PFSK-1 (cell line): ENCODE data around the gene MINK1.

Experiments used
- FOXP2 ChIP-seq: optimal IDR thresholded peaks from 2 replicates; pipeline ENCODE3; 2011; ENCODE audit warnings: borderline replicate concordance, control low read depth, inconsistent platforms; ENCODE audit not compliant: insufficient read depth; ENCODE audit errors: extremely low read length, extremely low read depth
- POLR2AphosphoS5 ChIP-seq: IDR thresholded peaks from 2 replicates; pipeline ENCODE4 v1.6.1; 2012; ENCODE audit warnings: low read depth, mild to moderate bottlenecking, control low read depth, low read length, moderate library complexity
- SIN3A ChIP-seq: IDR thresholded peaks from 2 replicates; pipeline ENCODE4 v1.6.1; 2012; ENCODE audit warnings: mild to moderate bottlenecking, low read length, moderate library complexity, borderline replicate concordance; ENCODE audit not compliant: insufficient read depth
- TAF1 ChIP-seq: IDR thresholded peaks from 2 replicates; pipeline ENCODE4 v1.6.1; 2012; ENCODE audit warnings: low read length, control low read depth, borderline replicate concordance; ENCODE audit not compliant: insufficient read depth
- TF ChIP-seq, protein P1 (sequence below), 2 experiments: IDR thresholded peaks; 2 replicates each; pipeline versions ENCODE4 v1.6.1 to v1.8.0; 2011 to 2012; ENCODE audit warnings: low read depth in 2 of 2, low read length in 2 of 2, control low read depth in 1 of 2, inconsistent platforms in 1 of 2, mild to moderate bottlenecking in 1 of 2, moderate library complexity in 1 of 2; ENCODE audit not compliant: insufficient read depth in 1 of 2

DNA sequence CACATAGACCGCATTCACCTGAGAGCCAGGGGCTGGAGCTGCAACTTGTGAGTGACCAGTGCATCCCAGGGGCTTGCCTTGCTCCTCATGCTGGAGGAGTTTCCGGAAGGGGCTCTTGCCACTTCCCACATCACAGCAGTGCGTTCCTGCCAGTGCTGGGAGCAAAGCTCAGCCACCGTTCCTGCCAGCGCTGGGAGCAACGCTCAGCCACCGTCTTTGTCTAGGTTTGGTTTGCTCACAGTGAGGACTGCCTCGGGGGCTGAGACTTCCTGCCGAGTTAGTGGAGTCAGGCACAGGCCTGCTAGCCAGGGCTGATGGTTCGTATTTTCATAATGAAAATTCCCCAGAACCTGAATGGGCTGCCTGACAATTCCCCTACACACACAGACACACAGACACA is 75.2 kb downstream of the MINK1 start:
- TF ChIP-seq POLR2AphosphoS5: peak; percentile 49; the same call in 1 of the 2 replicates
- TF ChIP-seq, protein P1, sequence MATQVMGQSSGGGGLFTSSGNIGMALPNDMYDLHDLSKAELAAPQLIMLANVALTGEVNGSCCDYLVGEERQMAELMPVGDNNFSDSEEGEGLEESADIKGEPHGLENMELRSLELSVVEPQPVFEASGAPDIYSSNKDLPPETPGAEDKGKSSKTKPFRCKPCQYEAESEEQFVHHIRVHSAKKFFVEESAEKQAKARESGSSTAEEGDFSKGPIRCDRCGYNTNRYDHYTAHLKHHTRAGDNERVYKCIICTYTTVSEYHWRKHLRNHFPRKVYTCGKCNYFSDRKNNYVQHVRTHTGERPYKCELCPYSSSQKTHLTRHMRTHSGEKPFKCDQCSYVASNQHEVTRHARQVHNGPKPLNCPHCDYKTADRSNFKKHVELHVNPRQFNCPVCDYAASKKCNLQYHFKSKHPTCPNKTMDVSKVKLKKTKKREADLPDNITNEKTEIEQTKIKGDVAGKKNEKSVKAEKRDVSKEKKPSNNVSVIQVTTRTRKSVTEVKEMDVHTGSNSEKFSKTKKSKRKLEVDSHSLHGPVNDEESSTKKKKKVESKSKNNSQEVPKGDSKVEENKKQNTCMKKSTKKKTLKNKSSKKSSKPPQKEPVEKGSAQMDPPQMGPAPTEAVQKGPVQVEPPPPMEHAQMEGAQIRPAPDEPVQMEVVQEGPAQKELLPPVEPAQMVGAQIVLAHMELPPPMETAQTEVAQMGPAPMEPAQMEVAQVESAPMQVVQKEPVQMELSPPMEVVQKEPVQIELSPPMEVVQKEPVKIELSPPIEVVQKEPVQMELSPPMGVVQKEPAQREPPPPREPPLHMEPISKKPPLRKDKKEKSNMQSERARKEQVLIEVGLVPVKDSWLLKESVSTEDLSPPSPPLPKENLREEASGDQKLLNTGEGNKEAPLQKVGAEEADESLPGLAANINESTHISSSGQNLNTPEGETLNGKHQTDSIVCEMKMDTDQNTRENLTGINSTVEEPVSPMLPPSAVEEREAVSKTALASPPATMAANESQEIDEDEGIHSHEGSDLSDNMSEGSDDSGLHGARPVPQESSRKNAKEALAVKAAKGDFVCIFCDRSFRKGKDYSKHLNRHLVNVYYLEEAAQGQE (IDR thresholded peaks at IDR 0.05; ENCODE audit: insufficient read depth in 1 of 2, low read depth in 2 of 2, low read length in 2 of 2): 0 out of 4 replicates have a peak, but pooled peaks of 1 of the 2 experiments have one; percentile 11
- 0 out of 2 replicates have a peak, but pooled peaks have one; percentile 42 for TF ChIP-seq TAF1
- TF ChIP-seq FOXP2: no peak
- TF ChIP-seq SIN3A: no peak
